HepG2 (cell line): ENCODE measurements around the gene SYCE3. TPM values are rescaled to one million over a fixed set of nuclear protein-coding genes. Genes with fewer than 3 reads are reported as not detected.

Source experiments
- ATF4 ChIP-seq, 2 experiments: fragments of 450-650 bp in 1 of 2; sonication (generic) in 1 of 2; formaldehyde crosslinking; IDR thresholded peaks; 2 replicates each; pipeline versions ENCODE4 v1.5.0 to v1.8.0; 2020 to 2022; ENCODE audit warnings: mild to moderate bottlenecking in 1 of 2, missing genetic modification reagents in 1 of 2
- ATF7 ChIP-seq, 2 experiments: fragments of 450-650 bp in 1 of 2; sonication (generic) in 1 of 2; formaldehyde crosslinking in 1 of 2; IDR thresholded peaks; 2 replicates each; pipeline versions ENCODE4 v1.4.0 to v1.6.1; 2016 to 2020; ENCODE audit warnings: antibody characterized with exemption in 1 of 2, mild to moderate bottlenecking in 1 of 2, missing genetic modification reagents in 1 of 2
- FOXA3 ChIP-seq: IDR thresholded peaks from 2 replicates; pipeline ENCODE4 v1.6.1; 2016; ENCODE audit warnings: missing genetic modification reagents, missing compliant biosample characterization
- FOXO4 ChIP-seq: sonication (generic); formaldehyde crosslinking; conservative IDR thresholded peaks from 2 replicates; pipeline ENCODE4 v1.8.1; 2023; ENCODE audit warnings: missing genetic modification reagents
- HDAC2 ChIP-seq: sonication (generic); formaldehyde crosslinking; IDR thresholded peaks from 2 replicates; pipeline ENCODE4 v1.4.0; 2020; ENCODE audit warnings: missing genetic modification reagents
- KAT2B ChIP-seq: fragments of 150-350 bp; IDR thresholded peaks from 2 replicates; pipeline ENCODE4 v1.6.1; 2014; ENCODE audit warnings: low read depth, low read length, borderline replicate concordance
- PCBP2 ChIP-seq: fragments of 200-400 bp; formaldehyde crosslinking; optimal IDR thresholded peaks from 2 replicates; pipeline ENCODE3; 2018; ENCODE audit warnings: low read length, low read depth; ENCODE audit not compliant: poor library complexity, severe bottlenecking
- PLSCR1 ChIP-seq: sonication (generic); formaldehyde crosslinking; IDR thresholded peaks from 2 replicates; pipeline ENCODE4 v1.5.0; 2020; ENCODE audit warnings: missing genetic modification reagents, mild to moderate bottlenecking, borderline replicate concordance
- POLR2G ChIP-seq: fragments of 200-400 bp; formaldehyde crosslinking; IDR thresholded peaks from 2 replicates; pipeline ENCODE4 v1.6.1; 2018; ENCODE audit warnings: mild to moderate bottlenecking, low read depth, low read length, moderate library complexity
- PTBP1 ChIP-seq: fragments of 200-400 bp; formaldehyde crosslinking; IDR thresholded peaks from 2 replicates; pipeline ENCODE4 v1.6.1; 2018; ENCODE audit warnings: low read length, low read depth; ENCODE audit not compliant: poor library complexity, severe bottlenecking
- RFXAP ChIP-seq: sonication (generic); formaldehyde crosslinking; IDR thresholded peaks from 2 replicates; pipeline ENCODE4 v1.4.0; 2020; ENCODE audit warnings: missing genetic modification reagents, borderline replicate concordance
- RXRA ChIP-seq: sonication (generic); formaldehyde crosslinking; IDR thresholded peaks from 2 replicates; pipeline ENCODE4 v1.5.1; 2020; ENCODE audit warnings: missing genetic modification reagents
- TARDBP ChIP-seq: sonication (generic); formaldehyde crosslinking; IDR thresholded peaks from 2 replicates; pipeline ENCODE4 v1.8.0; 2022; ENCODE audit warnings: mild to moderate bottlenecking, missing genetic modification reagents
- THAP9 ChIP-seq: sonication (generic); formaldehyde crosslinking; IDR thresholded peaks from 2 replicates; pipeline ENCODE4; 2020; ENCODE audit warnings: missing genetic modification reagents, mild to moderate bottlenecking, borderline replicate concordance
- ZNF20 ChIP-seq: sonication (generic); formaldehyde crosslinking; IDR thresholded peaks from 2 replicates; pipeline ENCODE4 v1.4.0; 2020; ENCODE audit warnings: mild to moderate bottlenecking, moderate library complexity, missing genetic modification reagents
- ZNF331 ChIP-seq: sonication (generic); formaldehyde crosslinking; IDR thresholded peaks from 2 replicates; pipeline ENCODE4 v1.4.0; 2020; ENCODE audit warnings: missing genetic modification reagents
- ZNF337 ChIP-seq: sonication (generic); formaldehyde crosslinking; IDR thresholded peaks from 2 replicates; pipeline ENCODE4 v1.5.1; 2020; ENCODE audit warnings: missing genetic modification reagents, low read depth, mild to moderate bottlenecking, borderline replicate concordance
- ZNF670 ChIP-seq: sonication (generic); formaldehyde crosslinking; IDR thresholded peaks from 2 replicates; pipeline ENCODE4 v1.8.0; 2022; ENCODE audit warnings: mild to moderate bottlenecking, missing genetic modification reagents, borderline replicate concordance
- ZNF788 ChIP-seq: sonication (generic); formaldehyde crosslinking; IDR thresholded peaks from 2 replicates; pipeline ENCODE4 v1.5.0; 2020; ENCODE audit warnings: mild to moderate bottlenecking, missing genetic modification reagents, borderline replicate concordance
- ZUFSP ChIP-seq: sonication (generic); formaldehyde crosslinking; IDR thresholded peaks from 2 replicates; pipeline ENCODE4 v1.9.0; 2021; ENCODE audit warnings: missing genetic modification reagents, mild to moderate bottlenecking, borderline replicate concordance
- polyA plus RNA-seq, 8 experiments: library from polyadenylated mRNA; depleted of rRNA in 3 of 8; stranded (reverse) in 7 of 8; unstranded in 1 of 8; fragments of >200 nt; fragmentation: Illumina TruSeq in 4 of 8; extraction: Trizol in 4 of 8; gene quantifications; 2 replicates each; pipeline versions ENCODE4 v1.2.1 to v1.2.3, GENCODE V29; 2011 to 2016; ENCODE audit warnings: low read depth in 4 of 8, missing spikeins in 1 of 8, mixed read lengths in 1 of 8; ENCODE audit not compliant: insufficient read depth in 1 of 8
- total RNA-seq, 5 experiments: library from RNA; depleted of rRNA; stranded (reverse); fragments of >200 nt; fragmentation: Illumina TruSeq; extraction: Trizol; gene quantifications; 2 replicates each; pipeline ENCODE4 v1.2.3, GENCODE V29; 2016; ENCODE audit warnings: low read depth in 1 of 5

Gene SYCE3
- total and polyA plus RNA-seq, 2 of the 13 experiments (the other 11 are each of a cell fraction or from before 2014, with no cell fraction given): not detected

GRCh38 chr22:50526108-50526833 lies 36.4 kb downstream of the SYCE3 start (continued):
- no peak for TF ChIP-seq ATF7 (IDR thresholded peaks at IDR 0.05)
- 0 out of 2 replicates have a peak, but pooled peaks have one; percentile 3 for TF ChIP-seq ATF7 (CRISPR knock-in tag; IDR thresholded peaks at IDR 0.05)
- TF ChIP-seq FOXO4 (CRISPR knock-in tag): no peak
- no peak for TF ChIP-seq ZUFSP (CRISPR knock-in tag)
- peak; percentile 53 for TF ChIP-seq ZNF331 (CRISPR knock-in tag)
- TF ChIP-seq PTBP1: no peak
- 0 out of 2 replicates have a peak, but pooled peaks have one; percentile 66 for TF ChIP-seq PLSCR1 (CRISPR knock-in tag)
- TF ChIP-seq ZNF670: peak; percentile 38; the same call in 1 of the 2 replicates
- no peak for TF ChIP-seq POLR2G
- no peak for TF ChIP-seq TARDBP (CRISPR knock-in tag)
- no peak for TF ChIP-seq ZNF788 (CRISPR knock-in tag)
- no peak for TF ChIP-seq FOXA3 (CRISPR knock-in tag)
- TF ChIP-seq KAT2B: no peak
- TF ChIP-seq ZNF20: no peak
- no peak for TF ChIP-seq ZNF337 (CRISPR knock-in tag)
- TF ChIP-seq PCBP2: no peak
- peak; percentile 40; the same call in 1 of the 2 replicates for TF ChIP-seq RFXAP
- TF ChIP-seq THAP9 (CRISPR knock-in tag): no peak
- no peak for TF ChIP-seq RXRA
- TF ChIP-seq HDAC2 (CRISPR knock-in tag): no peak
- TF ChIP-seq ATF4 (CRISPR knock-in tag; IDR thresholded peaks at IDR 0.05): peak in 1 of 2 experiments; percentile 28; a peak in 1 of 4 replicates
